ENCODE data around the gene PRIM2.
"Not testable (repeated sequence)": the region's sequence is repeated elsewhere in the genome, so short reads cannot be mapped to it uniquely, and the experiment has no call there.

PRIM2 gene

GRCh38 chr6:57469072-57469471, 151.6 kb downstream of the PRIM2 start:
- Histone ChIP-seq H4K20me1 (ENCODE audit: insufficient read depth) (no peaks in the 10 kb centered on the region), H3K9ac (no peak overlapping the region), H3K27me3 (ENCODE audit: insufficient read depth, low read depth) (no peaks in the 10 kb centered on the region), H3K4me3 (IDR thresholded peaks at IDR 0.05; ENCODE audit: insufficient read depth, low read depth, low read length) (no peak overlapping the region), H3K27ac (no peak overlapping the region), H3K4me1 (ENCODE audit: low read depth, poor library complexity, severe bottlenecking) (no peaks in the 10 kb centered on the region), H2AFZ (ENCODE audit: low read depth) (no peak overlapping the region), H3K36me3 (ENCODE audit: insufficient read depth) (no peaks in the 10 kb centered on the region), H3K79me2 (ENCODE audit: insufficient read depth, low read depth) (no peaks in the 10 kb centered on the region), H3K4me2 (no peak overlapping the region)
- no peak for TF ChIP-seq CTCF (conservative IDR thresholded peaks at IDR 0.05; ENCODE audit: low read depth, low read length)

GRCh38 chr6:57470148-57470547, 152.7 kb downstream of the PRIM2 start:
- not testable (repeated sequence) for H3K27me3 ChIP-seq (ENCODE audit: insufficient read depth, low read depth); H2AFZ ChIP-seq (ENCODE audit: low read depth); H3K4me3 ChIP-seq (IDR thresholded peaks at IDR 0.05; ENCODE audit: insufficient read depth, low read depth, low read length); H3K4me2 ChIP-seq; H3K79me2 ChIP-seq (ENCODE audit: insufficient read depth, low read depth); H3K4me1 ChIP-seq (ENCODE audit: low read depth, poor library complexity, severe bottlenecking); H3K27ac ChIP-seq; H3K36me3 ChIP-seq (ENCODE audit: insufficient read depth); H3K9ac ChIP-seq; H4K20me1 ChIP-seq (ENCODE audit: insufficient read depth)

- H3K27me3 ChIP-seq (ENCODE audit: insufficient read depth, low read depth); H4K20me1 ChIP-seq (ENCODE audit: insufficient read depth); H3K79me2 ChIP-seq (ENCODE audit: insufficient read depth, low read depth); H3K4me3 ChIP-seq (IDR thresholded peaks at IDR 0.05; ENCODE audit: insufficient read depth, low read depth, low read length); H3K27ac ChIP-seq; H3K9ac ChIP-seq; H3K36me3 ChIP-seq (ENCODE audit: insufficient read depth); H2AFZ ChIP-seq (ENCODE audit: low read depth); H3K4me1 ChIP-seq (ENCODE audit: low read depth, poor library complexity, severe bottlenecking); H3K4me2 ChIP-seq: not testable (repeated sequence)
Observed at GRCh38 chr6:57471314-57471864, 154.0 kb downstream of the PRIM2 start.

DNA sequence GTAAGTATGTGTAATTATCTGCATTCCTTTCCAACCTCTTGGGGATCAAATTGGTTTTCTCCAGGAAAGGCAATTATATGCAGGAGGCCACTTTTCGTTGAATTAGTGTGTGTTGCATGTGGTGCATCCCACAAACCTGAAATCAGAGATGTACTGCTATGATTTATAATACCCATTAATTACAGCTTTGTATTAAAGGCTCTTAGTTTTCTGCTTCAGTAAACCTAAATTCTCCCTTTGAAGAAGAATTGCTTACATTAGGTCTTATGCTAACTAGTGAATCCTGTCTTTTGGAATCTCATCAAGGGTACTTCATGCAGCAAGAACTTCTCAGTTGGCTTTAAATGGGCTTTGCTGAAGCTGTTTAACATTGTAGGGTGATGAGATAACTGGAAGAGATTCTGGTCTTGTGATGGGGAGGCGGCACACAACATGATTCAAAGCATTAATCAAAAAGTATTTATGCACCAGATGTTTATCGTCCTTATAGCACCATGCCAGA, 155.5 kb downstream of the PRIM2 start:
- H3K4me2 ChIP-seq; H3K27me3 ChIP-seq (ENCODE audit: insufficient read depth, low read depth); H3K36me3 ChIP-seq (ENCODE audit: insufficient read depth); H3K79me2 ChIP-seq (ENCODE audit: insufficient read depth, low read depth); H3K4me1 ChIP-seq (ENCODE audit: low read depth, poor library complexity, severe bottlenecking); H3K9ac ChIP-seq; H3K27ac ChIP-seq; H4K20me1 ChIP-seq (ENCODE audit: insufficient read depth); H2AFZ ChIP-seq (ENCODE audit: low read depth); H3K4me3 ChIP-seq (IDR thresholded peaks at IDR 0.05; ENCODE audit: insufficient read depth, low read depth, low read length): not testable (repeated sequence)

DNA sequence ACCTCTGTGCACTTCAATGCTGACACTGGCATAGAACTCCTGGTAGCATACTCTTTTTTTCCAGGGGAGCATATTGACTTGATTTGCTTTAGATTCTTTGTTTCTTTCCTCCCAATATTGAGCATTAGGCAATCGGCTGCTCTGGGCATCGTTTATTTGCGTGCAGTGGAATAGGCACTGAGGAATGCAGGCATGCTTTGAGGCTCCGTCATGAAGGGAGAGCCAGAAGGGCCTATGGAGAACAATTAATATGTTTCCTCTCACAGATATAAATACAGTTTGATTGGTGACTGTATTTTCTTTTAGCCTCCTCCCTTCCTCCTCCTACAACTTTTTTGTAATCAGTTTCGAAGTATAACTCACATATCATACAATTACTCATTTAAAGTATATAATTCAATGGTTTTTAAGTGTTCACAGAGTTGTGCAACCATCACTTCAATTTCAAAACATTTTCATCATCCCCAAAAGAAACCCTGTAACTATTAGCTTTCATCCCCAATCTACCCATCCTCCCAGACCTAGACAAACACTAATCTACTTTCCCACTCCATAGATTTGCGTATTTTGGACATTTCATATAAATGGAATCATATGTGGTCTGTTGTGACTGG, 157.5 kb downstream of the PRIM2 start:
- not testable (repeated sequence) for H3K4me3 ChIP-seq (IDR thresholded peaks at IDR 0.05; ENCODE audit: insufficient read depth, low read depth, low read length); H3K27ac ChIP-seq; H3K79me2 ChIP-seq (ENCODE audit: insufficient read depth, low read depth); H2AFZ ChIP-seq (ENCODE audit: low read depth); H3K9ac ChIP-seq; H3K4me2 ChIP-seq; H3K36me3 ChIP-seq (ENCODE audit: insufficient read depth); H3K4me1 ChIP-seq (ENCODE audit: low read depth, poor library complexity, severe bottlenecking); H3K27me3 ChIP-seq (ENCODE audit: insufficient read depth, low read depth); H4K20me1 ChIP-seq (ENCODE audit: insufficient read depth)

GRCh38 chr6:57475656-57476055, 158.2 kb downstream of the PRIM2 start:
- not testable (repeated sequence) for H3K4me1 ChIP-seq (ENCODE audit: low read depth, poor library complexity, severe bottlenecking); H3K4me2 ChIP-seq; H4K20me1 ChIP-seq (ENCODE audit: insufficient read depth); H3K79me2 ChIP-seq (ENCODE audit: insufficient read depth, low read depth); H3K4me3 ChIP-seq (IDR thresholded peaks at IDR 0.05; ENCODE audit: insufficient read depth, low read depth, low read length); H2AFZ ChIP-seq (ENCODE audit: low read depth); H3K27me3 ChIP-seq (ENCODE audit: insufficient read depth, low read depth); H3K36me3 ChIP-seq (ENCODE audit: insufficient read depth); H3K9ac ChIP-seq; H3K27ac ChIP-seq

GRCh38 chr6:57480194-57480593, 162.8 kb downstream of the PRIM2 start:
- not testable (repeated sequence) for H3K36me3 ChIP-seq (ENCODE audit: insufficient read depth); H3K79me2 ChIP-seq (ENCODE audit: insufficient read depth, low read depth); H3K4me3 ChIP-seq (IDR thresholded peaks at IDR 0.05; ENCODE audit: insufficient read depth, low read depth, low read length); H3K4me2 ChIP-seq; H3K9ac ChIP-seq; H2AFZ ChIP-seq (ENCODE audit: low read depth); H4K20me1 ChIP-seq (ENCODE audit: insufficient read depth); H3K27ac ChIP-seq; H3K4me1 ChIP-seq (ENCODE audit: low read depth, poor library complexity, severe bottlenecking); H3K27me3 ChIP-seq (ENCODE audit: insufficient read depth, low read depth)

DNA sequence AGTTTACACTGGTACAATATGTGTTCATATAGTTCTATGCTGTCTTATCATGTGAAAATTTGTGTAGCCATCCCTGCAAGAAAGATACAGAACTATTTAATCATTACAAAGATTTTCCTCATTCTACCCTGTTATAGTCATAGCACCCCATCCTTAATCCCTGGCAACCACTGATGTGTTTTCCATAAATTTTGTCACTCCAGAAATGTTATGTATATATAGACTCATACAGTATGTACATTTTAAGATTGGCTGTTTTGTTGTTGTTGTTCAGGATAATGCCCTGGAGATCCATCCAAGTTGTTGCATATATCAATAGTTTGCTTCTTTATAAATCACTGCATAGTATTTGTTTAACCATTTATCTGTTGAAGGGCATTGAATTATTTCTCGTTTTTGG, 163.7 kb downstream of the PRIM2 start:
- not testable (repeated sequence) for H3K27ac ChIP-seq; H3K9ac ChIP-seq; H3K4me3 ChIP-seq (IDR thresholded peaks at IDR 0.05; ENCODE audit: insufficient read depth, low read depth, low read length); H3K27me3 ChIP-seq (ENCODE audit: insufficient read depth, low read depth); H3K79me2 ChIP-seq (ENCODE audit: insufficient read depth, low read depth); H3K4me2 ChIP-seq; H4K20me1 ChIP-seq (ENCODE audit: insufficient read depth); H2AFZ ChIP-seq (ENCODE audit: low read depth); H3K4me1 ChIP-seq (ENCODE audit: low read depth, poor library complexity, severe bottlenecking); H3K36me3 ChIP-seq (ENCODE audit: insufficient read depth)

- not testable (repeated sequence) for H4K20me1 ChIP-seq (ENCODE audit: insufficient read depth); H3K4me2 ChIP-seq; H3K9ac ChIP-seq; H2AFZ ChIP-seq (ENCODE audit: low read depth); H3K79me2 ChIP-seq (ENCODE audit: insufficient read depth, low read depth); H3K36me3 ChIP-seq (ENCODE audit: insufficient read depth); H3K4me1 ChIP-seq (ENCODE audit: low read depth, poor library complexity, severe bottlenecking); H3K27me3 ChIP-seq (ENCODE audit: insufficient read depth, low read depth); H3K27ac ChIP-seq; H3K4me3 ChIP-seq (IDR thresholded peaks at IDR 0.05; ENCODE audit: insufficient read depth, low read depth, low read length)
Observed at GRCh38 chr6:57482471-57482870, 165.0 kb downstream of the PRIM2 start.
